GM19372 (cell line): Measurements from ENCODE around the gene NAPSA.

Experiments
- ATAC-seq: cut with Tn5 transposase; IDR thresholded peaks from one replicate; pipeline ENCODE4 v1.9.1; 2021; ENCODE audit warnings: mild to moderate bottlenecking, low read depth, moderate library complexity; ENCODE audit not compliant: unreplicated experiment

The NAPSA gene

GRCh38 chr19:50384685-50385535, 19.5 kb upstream of the NAPSA start:
- no peak for ATAC-seq

- peak; percentile 89 for ATAC-seq
Observed at GRCh38 chr19:50383852-50384684, 18.6 kb upstream of the NAPSA start, which contains the start of gene POLD1. TSS of gene POLD1 (plus strand) at chr19:50384347. CDS start at chr19:50398852, 14,505 bp downstream.

GRCh38 chr19:50383001-50383851, 17.8 kb upstream of the NAPSA start:
- ATAC-seq: no peak

DNA sequence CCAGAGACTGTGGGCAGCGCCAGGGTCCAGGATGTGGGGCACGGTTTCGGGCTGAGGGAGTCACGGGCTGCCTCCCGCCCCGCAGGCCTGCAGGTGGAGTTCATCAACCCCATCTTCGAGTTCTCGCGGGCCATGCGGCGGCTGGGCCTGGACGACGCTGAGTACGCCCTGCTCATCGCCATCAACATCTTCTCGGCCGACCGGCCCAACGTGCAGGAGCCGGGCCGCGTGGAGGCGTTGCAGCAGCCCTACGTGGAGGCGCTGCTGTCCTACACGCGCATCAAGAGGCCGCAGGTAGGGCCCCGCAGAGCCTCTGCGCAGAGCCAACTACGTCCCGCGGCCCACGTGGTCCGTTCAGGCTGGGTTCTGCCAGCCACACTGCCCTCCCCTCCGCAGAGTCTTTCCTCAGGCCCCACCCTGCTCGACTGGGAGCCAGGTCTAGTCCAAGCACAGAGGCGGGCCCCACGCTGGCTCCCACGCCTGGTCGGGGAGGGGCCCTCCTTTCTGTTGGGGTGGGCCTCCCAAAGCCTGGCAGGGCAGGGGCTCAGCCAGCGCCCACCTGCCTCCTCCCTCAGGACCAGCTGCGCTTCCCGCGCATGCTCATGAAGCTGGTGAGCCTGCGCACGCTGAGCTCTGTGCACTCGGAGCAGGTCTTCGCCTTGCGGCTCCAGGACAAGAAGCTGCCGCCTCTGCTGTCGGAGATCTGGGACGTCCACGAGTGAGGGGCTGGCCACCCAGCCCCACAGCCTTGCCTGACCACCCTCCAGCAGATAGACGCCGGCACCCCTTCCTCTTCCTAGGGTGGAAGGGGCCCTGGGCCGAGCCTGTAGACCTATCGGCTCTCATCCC, 16.7 kb upstream of the NAPSA start:
- ATAC-seq: no peak

GRCh38 chr19:50380751-50381151, 15.3 kb upstream of the NAPSA start:
- no peak for ATAC-seq

GRCh38 chr19:50380137-50380536, 14.7 kb upstream of the NAPSA start:
- no peak for ATAC-seq

- ATAC-seq: no peak
Observed at GRCh38 chr19:50379602-50380001, 14.2 kb upstream of the NAPSA start.

DNA sequence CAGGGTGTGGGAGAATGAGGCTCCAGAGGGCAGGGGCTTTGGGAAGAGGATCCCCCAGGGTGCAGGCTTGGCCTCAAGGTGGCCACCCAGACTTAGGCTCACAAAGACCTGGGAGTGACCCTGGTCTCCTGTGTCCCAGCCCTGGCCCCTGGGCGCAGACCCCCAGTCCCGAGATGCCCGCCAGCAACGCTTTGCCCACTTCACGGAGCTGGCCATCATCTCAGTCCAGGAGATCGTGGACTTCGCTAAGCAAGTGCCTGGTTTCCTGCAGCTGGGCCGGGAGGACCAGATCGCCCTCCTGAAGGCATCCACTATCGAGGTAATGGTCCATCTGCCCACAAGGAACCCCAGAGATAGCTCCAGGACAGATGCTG, 13.4 kb upstream of the NAPSA start:
- no peak for ATAC-seq

DNA sequence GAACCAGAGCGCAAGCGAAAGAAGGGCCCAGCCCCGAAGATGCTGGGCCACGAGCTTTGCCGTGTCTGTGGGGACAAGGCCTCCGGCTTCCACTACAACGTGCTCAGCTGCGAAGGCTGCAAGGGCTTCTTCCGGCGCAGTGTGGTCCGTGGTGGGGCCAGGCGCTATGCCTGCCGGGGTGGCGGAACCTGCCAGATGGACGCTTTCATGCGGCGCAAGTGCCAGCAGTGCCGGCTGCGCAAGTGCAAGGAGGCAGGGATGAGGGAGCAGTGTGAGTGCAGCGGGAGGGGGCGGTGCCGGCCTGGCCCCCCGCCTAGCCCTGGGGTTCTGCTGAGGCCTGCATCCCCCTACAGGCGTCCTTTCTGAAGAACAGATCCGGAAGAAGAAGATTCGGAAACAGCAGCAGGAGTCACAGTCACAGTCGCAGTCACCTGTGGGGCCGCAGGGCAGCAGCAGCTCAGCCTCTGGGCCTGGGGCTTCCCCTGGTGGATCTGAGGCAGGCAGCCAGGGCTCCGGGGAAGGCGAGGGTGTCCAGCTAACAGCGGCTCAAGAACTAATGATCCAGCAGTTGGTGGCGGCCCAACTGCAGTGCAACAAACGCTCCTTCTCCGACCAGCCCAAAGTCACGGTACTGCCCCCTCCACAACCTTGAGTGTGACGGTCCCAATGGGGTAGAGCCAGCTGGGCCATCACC, 12.9 kb upstream of the NAPSA start:
- ATAC-seq: no peak

DNA sequence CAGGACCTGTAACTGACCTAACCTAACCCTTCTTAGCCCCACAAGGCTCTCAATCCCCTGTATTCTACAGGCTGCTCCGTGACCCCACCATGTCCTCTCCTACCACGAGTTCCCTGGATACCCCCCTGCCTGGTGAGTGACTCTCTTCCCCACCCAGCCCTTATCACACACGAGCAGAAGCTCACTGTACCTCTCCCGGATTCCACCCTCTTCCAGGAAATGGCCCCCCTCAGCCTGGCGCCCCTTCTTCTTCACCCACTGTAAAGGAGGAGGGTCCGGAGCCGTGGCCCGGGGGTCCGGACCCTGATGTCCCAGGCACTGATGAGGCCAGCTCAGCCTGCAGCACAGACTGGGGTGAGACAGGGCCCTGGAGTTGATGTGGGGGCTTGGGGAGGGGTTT, 12.1 kb upstream of the NAPSA start:
- ATAC-seq: no peak

- no peak for ATAC-seq
Observed at GRCh38 chr19:50377051-50377461, 11.6 kb upstream of the NAPSA start.

- peak; percentile 88 for ATAC-seq
Observed at GRCh38 chr19:50376166-50377050, 11.0 kb upstream of the NAPSA start, which contains the start of gene NR1H2. TSS of gene NR1H2 (plus strand) at chr19:50376457. CDS start at chr19:50377606, 1,149 bp downstream.

GRCh38 chr19:50371914-50372475, 6.6 kb upstream of the NAPSA start:
- ATAC-seq: no peak

DNA sequence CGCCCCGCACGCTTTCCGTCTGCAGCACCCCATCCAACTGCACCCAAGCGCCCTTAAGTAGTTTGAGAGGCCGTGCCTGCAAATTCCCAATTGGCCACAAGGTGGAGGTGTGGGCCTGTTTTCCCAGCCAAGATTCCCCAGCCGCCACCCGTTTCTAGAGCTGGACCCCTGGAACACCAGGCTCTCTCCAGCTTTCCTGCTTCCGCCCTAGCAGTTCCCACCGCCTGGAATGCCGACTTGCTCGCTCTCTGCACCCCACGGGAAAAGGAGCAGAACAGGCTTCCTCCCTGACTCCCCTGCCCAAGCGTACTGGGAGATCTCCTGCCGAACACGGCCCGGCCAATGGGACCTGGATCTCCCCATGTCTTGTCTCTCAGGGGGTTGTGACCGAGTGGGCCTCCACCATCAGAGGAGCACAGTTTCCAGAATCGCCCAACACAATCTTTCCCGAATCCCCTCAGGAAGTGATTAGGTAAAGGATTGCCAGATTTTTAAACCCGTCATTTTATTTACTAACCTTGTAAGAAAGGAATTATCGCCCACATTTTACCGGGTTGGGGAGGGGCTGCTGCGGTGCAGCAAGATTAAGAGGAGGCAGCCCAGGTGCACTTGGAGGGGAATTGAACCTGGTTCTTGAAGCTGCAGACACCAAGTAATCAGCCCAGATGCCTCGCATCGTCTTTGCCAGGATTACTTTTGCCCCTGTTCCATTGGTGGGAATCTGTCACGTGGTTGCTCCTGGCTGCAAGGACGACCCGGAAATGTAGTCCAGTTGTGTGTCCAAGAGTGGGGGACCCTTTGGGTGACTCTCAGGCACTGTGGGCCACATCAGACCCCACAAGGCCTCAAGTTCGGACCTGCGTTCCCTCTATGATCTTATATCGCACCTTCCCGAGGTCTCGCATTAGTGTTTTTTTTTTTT, 3.5 kb upstream of the NAPSA start:
- ATAC-seq: no peak

DNA sequence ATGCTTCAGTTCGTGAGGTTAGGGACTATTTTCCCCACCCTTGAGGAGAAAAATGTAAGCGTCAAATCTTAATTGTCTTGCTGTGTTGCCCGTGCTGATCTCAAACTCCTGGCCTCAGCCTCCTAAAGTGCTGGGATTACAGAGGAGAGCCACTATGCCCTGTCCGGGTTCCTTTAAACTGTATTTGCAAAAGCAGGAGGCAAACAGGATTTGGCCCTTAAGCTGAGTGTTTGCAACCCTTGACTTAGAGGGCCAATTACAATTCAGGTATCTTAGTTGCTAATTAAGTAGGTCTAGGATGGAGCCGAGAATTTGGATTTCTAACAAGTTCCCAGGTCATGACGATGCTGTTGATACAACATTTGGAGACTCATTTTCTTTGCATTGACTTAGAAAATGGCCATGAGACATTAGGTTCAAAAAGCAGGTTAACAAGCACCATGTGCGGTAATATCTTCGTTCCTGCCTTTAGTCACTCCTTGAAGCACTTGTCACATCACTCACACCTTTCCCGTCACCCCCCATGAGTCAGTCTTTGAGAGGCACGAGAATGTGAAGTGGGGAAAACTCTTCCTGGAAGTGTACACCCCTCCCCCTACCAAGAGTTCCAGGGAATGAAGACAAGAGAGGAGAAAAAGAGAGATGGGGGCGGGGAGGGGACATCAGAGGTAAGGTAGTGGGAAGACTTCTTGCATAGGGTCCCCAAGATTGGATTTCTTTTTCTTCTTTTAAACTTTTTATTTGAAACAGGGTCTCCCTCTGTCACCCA, 2.6 kb downstream of the NAPSA start:
- ATAC-seq: no peak

DNA sequence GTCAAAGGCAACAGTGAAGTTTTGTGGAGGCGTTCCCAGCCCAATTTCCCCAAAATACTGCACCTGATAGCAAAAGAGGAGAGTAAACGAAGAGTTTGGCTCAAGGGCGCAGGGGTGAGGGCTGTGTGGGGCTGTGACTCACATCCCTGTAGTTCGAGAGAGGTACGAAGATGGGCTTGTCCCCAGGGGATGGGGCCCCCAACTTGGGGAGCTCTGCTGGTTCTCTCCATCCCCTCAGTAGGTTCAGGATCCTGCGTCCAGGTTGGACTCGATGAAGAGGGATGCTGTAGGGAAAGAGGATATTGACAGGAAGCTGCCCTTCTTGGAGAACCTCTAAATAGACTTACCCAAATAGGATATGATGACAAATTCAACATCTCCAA, 3.4 kb downstream of the NAPSA start:
- ATAC-seq: no peak
